HepG2 (cell line): ENCODE results near the gene C2CD4A. TPM values are rescaled to one million over a fixed set of nuclear protein-coding genes. Genes with fewer than 3 reads are reported as not detected.

ENCODE experiments used
- AHDC1 ChIP-seq: sonication (generic); formaldehyde crosslinking; IDR thresholded peaks from 2 replicates; pipeline ENCODE4 v1.5.1; 2020; ENCODE audit warnings: mild to moderate bottlenecking, missing genetic modification reagents, borderline replicate concordance
- BHLHE40 ChIP-seq: IDR thresholded peaks from 2 replicates; pipeline ENCODE4 v1.6.1; 2011; ENCODE audit warnings: low read length, improper control_type of control experiment
- FOXJ3 ChIP-seq: sonication (generic); formaldehyde crosslinking; IDR thresholded peaks from 2 replicates; pipeline ENCODE4 v1.4.0; 2020; ENCODE audit warnings: missing genetic modification reagents, mild to moderate bottlenecking, borderline replicate concordance
- HMG20B ChIP-seq: conservative IDR thresholded peaks from 2 replicates; pipeline ENCODE4 v1.6.1; 2016; ENCODE audit warnings: missing genetic modification reagents, missing compliant biosample characterization
- JUN ChIP-seq: sonication (generic); formaldehyde crosslinking; IDR thresholded peaks from 2 replicates; pipeline ENCODE4 v1.4.0; 2020; ENCODE audit warnings: mild to moderate bottlenecking, missing genetic modification reagents
- MEF2D ChIP-seq: sonication (generic); formaldehyde crosslinking; IDR thresholded peaks from 2 replicates; pipeline ENCODE4 v1.5.1; 2020; ENCODE audit warnings: mild to moderate bottlenecking, missing genetic modification reagents
- NFAT5 ChIP-seq: sonication (generic); formaldehyde crosslinking; IDR thresholded peaks from 2 replicates; pipeline ENCODE4 v1.4.0; 2020; ENCODE audit warnings: missing genetic modification reagents
- NR2C2 ChIP-seq: sonication (generic); formaldehyde crosslinking; IDR thresholded peaks from 2 replicates; pipeline ENCODE4 v1.4.0; 2020; ENCODE audit warnings: missing genetic modification reagents, mild to moderate bottlenecking, moderate library complexity, borderline replicate concordance
- PCBP2 ChIP-seq: fragments of 200-400 bp; formaldehyde crosslinking; optimal IDR thresholded peaks from 2 replicates; pipeline ENCODE3; 2018; ENCODE audit warnings: low read length, low read depth; ENCODE audit not compliant: poor library complexity, severe bottlenecking
- REL ChIP-seq: sonication (generic); formaldehyde crosslinking; conservative IDR thresholded peaks from 2 replicates; pipeline ENCODE4 v1.8.0; 2022; ENCODE audit warnings: mild to moderate bottlenecking, missing genetic modification reagents, moderate library complexity
- U2AF1 ChIP-seq: fragments of 200-400 bp; formaldehyde crosslinking; optimal IDR thresholded peaks from 2 replicates; pipeline ENCODE3; 2017; ENCODE audit warnings: mild to moderate bottlenecking, low read depth, low read length
- ZEB1 ChIP-seq: IDR thresholded peaks from 2 replicates; pipeline ENCODE4 v1.6.1; 2012; ENCODE audit warnings: mild to moderate bottlenecking, low read depth, inconsistent platforms; ENCODE audit not compliant: insufficient replicate concordance
- ZNF18 ChIP-seq: sonication (generic); formaldehyde crosslinking; IDR thresholded peaks from 2 replicates; pipeline ENCODE4 v1.8.0; 2022; ENCODE audit warnings: mild to moderate bottlenecking, missing genetic modification reagents; ENCODE audit not compliant: insufficient replicate concordance
- ZNF180 ChIP-seq: sonication (generic); formaldehyde crosslinking; IDR thresholded peaks from 2 replicates; pipeline ENCODE4 v1.4.0; 2020; ENCODE audit warnings: low read depth, missing genetic modification reagents, borderline replicate concordance
- ZNF232 ChIP-seq: sonication (generic); formaldehyde crosslinking; IDR thresholded peaks from 2 replicates; pipeline ENCODE4 v1.4.0; 2020; ENCODE audit warnings: missing genetic modification reagents, borderline replicate concordance
- ZNF282 ChIP-seq: fragments of 450-650 bp; IDR thresholded peaks from 2 replicates; pipeline ENCODE4 v1.6.1; 2018; ENCODE audit not compliant: partially characterized antibody
- ZNF576 ChIP-seq: sonication (generic); formaldehyde crosslinking; IDR thresholded peaks from 2 replicates; pipeline ENCODE4 v1.4.0; 2020; ENCODE audit warnings: mild to moderate bottlenecking, missing genetic modification reagents
- ZNF772 ChIP-seq: sonication (generic); formaldehyde crosslinking; IDR thresholded peaks from 2 replicates; pipeline ENCODE4 v1.5.0; 2020; ENCODE audit warnings: mild to moderate bottlenecking, missing genetic modification reagents
- polyA plus RNA-seq, 8 experiments: library from polyadenylated mRNA; depleted of rRNA in 3 of 8; stranded (reverse) in 7 of 8; unstranded in 1 of 8; fragments of >200 nt; fragmentation: Illumina TruSeq in 4 of 8; extraction: Trizol in 4 of 8; gene quantifications; 2 replicates each; pipeline versions ENCODE4 v1.2.1 to v1.2.3, GENCODE V29; 2011 to 2016; ENCODE audit warnings: low read depth in 4 of 8, missing spikeins in 1 of 8, mixed read lengths in 1 of 8; ENCODE audit not compliant: insufficient read depth in 1 of 8
- total RNA-seq, 5 experiments: library from RNA; depleted of rRNA; stranded (reverse); fragments of >200 nt; fragmentation: Illumina TruSeq; extraction: Trizol; gene quantifications; 2 replicates each; pipeline ENCODE4 v1.2.3, GENCODE V29; 2016; ENCODE audit warnings: low read depth in 1 of 5

The C2CD4A gene
- total and polyA plus RNA-seq, 2 of the 13 experiments (the other 11 are each of a cell fraction or from before 2014, with no cell fraction given), result 0.20 TPM; not detected in 1

GRCh38 chr15:62060896-62061280, 5.9 kb upstream of the C2CD4A start (continued):
- 0 out of 2 replicates have a peak, but pooled peaks have one; percentile 14 for TF ChIP-seq AHDC1 (CRISPR knock-in tag)
- TF ChIP-seq ZNF180, result no peak
- no peak for TF ChIP-seq ZNF232
- peak; percentile 36 for TF ChIP-seq ZNF18 (CRISPR knock-in tag)
- 0 out of 2 replicates have a peak, but pooled peaks have one; percentile 8 for TF ChIP-seq MEF2D (CRISPR knock-in tag)
- no peak for TF ChIP-seq REL
- TF ChIP-seq PCBP2, result no peak
- TF ChIP-seq FOXJ3 (CRISPR knock-in tag), result 0 out of 2 replicates have a peak, but pooled peaks have one; percentile 3
- no peak for TF ChIP-seq ZNF282
- TF ChIP-seq NR2C2 (CRISPR knock-in tag), result no peak
- TF ChIP-seq U2AF1, result no peak
- TF ChIP-seq HMG20B (CRISPR knock-in tag), result no peak
- TF ChIP-seq ZEB1, result peak; percentile 2
- no peak for TF ChIP-seq NFAT5
- no peak for TF ChIP-seq ZNF576
- no peak for TF ChIP-seq BHLHE40
- TF ChIP-seq ZNF772 (CRISPR knock-in tag), result no peak
- TF ChIP-seq JUN (CRISPR knock-in tag), result no peak
